ENCODE data around the gene DCD. TPM values are rescaled to one million over a fixed set of nuclear protein-coding genes. Genes with fewer than 3 reads are reported as not detected.
"Not testable (repeated sequence)": the region's sequence is repeated elsewhere in the genome, so short reads cannot be mapped to it uniquely, and the experiment has no call there.

Gene DCD
- total and polyA plus RNA-seq, 4 donors, result not detected

GRCh38 chr12:54641554-54641953 is 6.6 kb downstream of the DCD start:
- DNase-seq, result no peak
- no peak for ATAC-seq (ENCODE audit: low FRiP score)
- Histone ChIP-seq H3K4me1 (ENCODE audit: control insufficient read depth in 1 of 2, insufficient read depth in 2 of 2, low read length in 2 of 2) (no peaks in the 10 kb centered on the region), H3K9me3 (ENCODE audit: control insufficient read depth, low read length) (peaks cover 1% of the 10 kb centered on the region), H3K36me3 (ENCODE audit: control insufficient read depth in 1 of 2, insufficient read depth in 2 of 2, low read length in 1 of 2) (no peaks in the 10 kb centered on the region), H3K27ac (ENCODE audit: low read depth in 1 of 2, low read length in 2 of 2) (no peak overlapping the region), H3K27me3 (ENCODE audit: control insufficient read depth in 1 of 2, insufficient read depth in 2 of 2, low read length in 1 of 2) (no peaks in the 10 kb centered on the region), H3K4me3 (ENCODE audit: low read length in 2 of 2) (no peak overlapping the region)
- 93 to 95% methylated on average over 1 of the region's 1 CpG for WGBS, 2 donors
- intact Hi-C loops (cut with DNase I), result no loop called here

DNA sequence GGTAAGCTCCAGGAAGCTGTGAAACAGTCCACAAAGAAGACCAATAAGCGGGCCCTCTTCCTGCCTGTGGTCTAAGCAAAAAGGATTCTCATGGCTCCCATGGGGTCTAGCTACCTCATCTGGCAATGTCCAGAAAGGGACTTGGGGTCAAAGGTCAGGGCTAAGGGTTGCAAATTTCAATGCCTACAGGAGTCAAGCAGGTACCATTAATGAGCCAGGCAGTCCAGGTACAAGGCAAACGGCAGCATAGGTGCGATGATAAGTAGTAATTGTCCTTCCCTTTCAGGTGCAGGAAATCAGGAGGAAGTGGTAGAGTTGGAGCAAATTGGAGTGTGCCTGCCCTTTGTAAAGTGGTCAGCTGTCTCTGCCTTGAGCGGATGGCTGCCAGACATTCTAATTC is 7.1 kb downstream of the DCD start:
- DNase-seq (no peak), ATAC-seq (ENCODE audit: low FRiP score) (no peak)
- Histone ChIP-seq H3K4me3 (ENCODE audit: low read length in 2 of 2) (no peak overlapping the region), H3K9me3 (ENCODE audit: control insufficient read depth, low read length) (peaks cover 1% of the 10 kb centered on the region), H3K27ac (ENCODE audit: low read depth in 1 of 2, low read length in 2 of 2) (no peak overlapping the region), H3K27me3 (ENCODE audit: control insufficient read depth in 1 of 2, insufficient read depth in 2 of 2, low read length in 1 of 2) (no peaks in the 10 kb centered on the region), H3K4me1 (ENCODE audit: control insufficient read depth in 1 of 2, insufficient read depth in 2 of 2, low read length in 2 of 2) (no peaks in the 10 kb centered on the region), H3K36me3 (ENCODE audit: control insufficient read depth in 1 of 2, insufficient read depth in 2 of 2, low read length in 1 of 2) (no peaks in the 10 kb centered on the region)
- intact Hi-C loops (cut with DNase I), result no loop called here
- 92 to 95% methylated on average over 4 of the region's 4 CpGs for WGBS, 2 donors

- ATAC-seq (ENCODE audit: low FRiP score); H3K4me1 ChIP-seq (ENCODE audit: control insufficient read depth in 1 of 2, insufficient read depth in 2 of 2, low read length in 2 of 2); H3K27ac ChIP-seq (ENCODE audit: low read depth in 1 of 2, low read length in 2 of 2); DNase-seq; H3K27me3 ChIP-seq (ENCODE audit: control insufficient read depth in 1 of 2, insufficient read depth in 2 of 2, low read length in 1 of 2); H3K9me3 ChIP-seq (ENCODE audit: control insufficient read depth, low read length); intact Hi-C loops (cut with DNase I); H3K36me3 ChIP-seq (ENCODE audit: control insufficient read depth in 1 of 2, insufficient read depth in 2 of 2, low read length in 1 of 2); H3K4me3 ChIP-seq (ENCODE audit: low read length in 2 of 2): not testable (repeated sequence)
- WGBS, 2 donors, result 94 to 98% methylated on average over 2 of the region's 2 CpGs
Observed at GRCh38 chr12:54639112-54639511, 9.1 kb downstream of the DCD start.

DNA sequence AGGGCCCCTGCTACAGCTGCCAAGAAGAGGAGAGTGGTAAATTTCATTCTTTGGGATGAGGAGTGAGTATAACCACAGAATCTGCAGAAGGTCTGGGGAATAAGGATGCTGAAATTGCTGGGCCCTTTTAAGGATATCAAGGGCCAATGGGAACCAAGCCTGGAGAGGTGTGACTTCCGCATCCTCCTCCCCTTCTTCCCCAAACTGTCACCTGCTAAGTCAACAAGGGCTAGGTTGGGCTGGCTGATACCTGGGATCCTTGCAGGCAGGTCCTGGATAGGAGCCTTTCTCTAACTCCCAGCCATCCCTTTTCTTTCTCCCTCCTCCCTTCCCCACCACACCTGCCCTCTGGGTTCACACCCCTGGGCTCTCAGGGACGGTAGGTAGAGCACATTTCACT is 13.4 kb downstream of the DCD start, which contains the start of gene LACRT:
TSS of gene LACRT (minus strand) at position 101 of the 400 bp plus-strand sequence. CDS start at position 47, 54 bp downstream.
- intact Hi-C loops (cut with DNase I), result no loop called here
- no peak within 1 kb of the TSS for H3K27ac ChIP-seq (ENCODE audit: low read depth in 1 of 2, low read length in 2 of 2)
- no peak for DNase-seq
- H3K36me3 ChIP-seq (ENCODE audit: control insufficient read depth in 1 of 2, insufficient read depth in 2 of 2, low read length in 1 of 2), result no peaks in the 10 kb centered on the region
- WGBS, 2 donors, result 69 to 79% methylated on average over 2 of the region's 2 CpGs
- H3K4me3 ChIP-seq (ENCODE audit: low read length in 2 of 2), result no peak within 1 kb of the TSS
- H3K4me1 ChIP-seq (ENCODE audit: control insufficient read depth in 1 of 2, insufficient read depth in 2 of 2, low read length in 2 of 2), result no peaks in the 10 kb centered on the region
- peaks cover 1% of the 10 kb centered on the region for H3K9me3 ChIP-seq (ENCODE audit: control insufficient read depth, low read length)
- H3K27me3 ChIP-seq (ENCODE audit: control insufficient read depth in 1 of 2, insufficient read depth in 2 of 2, low read length in 1 of 2), result no peaks in the 10 kb centered on the region
- no peak for ATAC-seq (ENCODE audit: low FRiP score)

DNA sequence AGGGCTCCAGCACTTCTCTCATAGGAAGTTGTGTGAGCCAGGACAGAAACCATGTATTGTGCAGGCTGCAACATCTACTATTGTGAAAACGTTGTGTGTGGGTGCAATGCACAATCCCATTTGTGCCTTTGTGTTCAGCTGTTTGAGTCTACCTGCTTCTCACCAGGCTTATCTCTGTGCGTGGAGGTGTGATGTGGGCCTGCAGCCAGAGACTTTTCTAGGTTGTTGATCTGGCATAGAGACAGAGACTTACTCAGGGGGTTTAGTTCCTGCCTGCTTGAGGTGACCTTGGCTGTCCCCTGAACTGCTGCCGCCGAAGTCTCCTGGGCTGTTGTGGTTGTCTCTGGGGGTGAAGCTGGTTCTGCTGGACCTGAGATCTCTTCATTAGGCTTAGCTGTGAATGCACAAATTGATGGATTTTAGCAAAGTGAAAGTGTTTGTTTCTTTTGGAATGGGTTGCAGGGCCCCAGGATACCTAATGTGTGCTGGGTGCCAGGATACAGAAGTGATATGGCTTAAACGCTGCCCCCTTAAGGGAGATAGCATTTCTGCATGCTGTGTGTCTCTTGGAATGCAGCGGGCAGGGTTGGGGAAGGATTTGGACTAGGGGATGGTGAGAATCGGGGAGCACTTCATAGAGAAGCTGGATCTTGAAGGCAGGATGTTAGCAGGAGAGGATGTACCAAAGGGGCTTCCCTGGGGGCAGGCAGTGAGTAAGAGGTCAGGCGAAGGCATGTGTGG is 16.0 kb downstream of the DCD start:
- no peaks in the 10 kb centered on the region for H3K4me1 ChIP-seq (ENCODE audit: control insufficient read depth in 1 of 2, insufficient read depth in 2 of 2, low read length in 2 of 2)
- H3K27ac ChIP-seq (ENCODE audit: low read depth in 1 of 2, low read length in 2 of 2), result no peak overlapping the region
- H3K27me3 ChIP-seq (ENCODE audit: control insufficient read depth in 1 of 2, insufficient read depth in 2 of 2, low read length in 1 of 2), result no peaks in the 10 kb centered on the region
- DNase-seq (no peak), ATAC-seq (ENCODE audit: low FRiP score) (no peak)
- no peak overlapping the region for H3K4me3 ChIP-seq (ENCODE audit: low read length in 2 of 2)
- WGBS, 2 donors, result 43 to 51% methylated on average over 8 of the region's 8 CpGs
- intact Hi-C loops (cut with DNase I), result no loop called here
- no peaks in the 10 kb centered on the region for H3K36me3 ChIP-seq (ENCODE audit: control insufficient read depth in 1 of 2, insufficient read depth in 2 of 2, low read length in 1 of 2)
- no peaks in the 10 kb centered on the region for H3K9me3 ChIP-seq (ENCODE audit: control insufficient read depth, low read length)

DNA sequence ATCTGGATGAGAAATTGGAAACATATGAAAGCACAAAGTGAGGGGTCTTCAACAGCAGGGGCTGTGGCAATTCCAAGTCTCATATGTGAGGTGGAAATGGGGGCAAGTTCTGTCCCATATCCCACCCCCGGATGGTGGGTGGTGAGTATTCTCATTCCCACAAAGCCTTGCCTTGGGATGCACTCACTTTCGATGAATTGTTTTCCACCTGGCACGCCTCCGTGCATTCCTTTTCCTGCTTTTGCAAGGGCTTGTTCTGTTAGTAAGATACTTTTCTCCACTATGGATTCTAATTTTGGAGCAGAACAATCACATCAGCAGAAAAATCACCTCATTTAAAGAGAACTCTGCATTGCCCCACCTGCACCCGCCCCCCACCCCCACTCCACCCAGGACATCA is 16.6 kb downstream of the DCD start:
- intact Hi-C loops (cut with DNase I), result no loop called here
- no peaks in the 10 kb centered on the region for H3K27me3 ChIP-seq (ENCODE audit: control insufficient read depth in 1 of 2, insufficient read depth in 2 of 2, low read length in 1 of 2)
- no peaks in the 10 kb centered on the region for H3K36me3 ChIP-seq (ENCODE audit: control insufficient read depth in 1 of 2, insufficient read depth in 2 of 2, low read length in 1 of 2)
- no peak overlapping the region for H3K27ac ChIP-seq (ENCODE audit: low read depth in 1 of 2, low read length in 2 of 2)
- 69 to 71% methylated on average over 5 of the region's 5 CpGs for WGBS, 2 donors
- no peaks in the 10 kb centered on the region for H3K4me1 ChIP-seq (ENCODE audit: control insufficient read depth in 1 of 2, insufficient read depth in 2 of 2, low read length in 2 of 2)
- no peak for ATAC-seq (ENCODE audit: low FRiP score)
- H3K9me3 ChIP-seq (ENCODE audit: control insufficient read depth, low read length), result no peaks in the 10 kb centered on the region
- no peak overlapping the region for H3K4me3 ChIP-seq (ENCODE audit: low read length in 2 of 2)
- no peak for DNase-seq

- Histone ChIP-seq H3K27ac (ENCODE audit: low read depth in 1 of 2, low read length in 2 of 2) (no peak overlapping the region), H3K27me3 (ENCODE audit: control insufficient read depth in 1 of 2, insufficient read depth in 2 of 2, low read length in 1 of 2) (peaks cover 0 to 3% of the 10 kb centered on the region in 2 donors), H3K4me3 (ENCODE audit: low read length in 2 of 2) (no peak overlapping the region), H3K4me1 (ENCODE audit: control insufficient read depth in 1 of 2, insufficient read depth in 2 of 2, low read length in 2 of 2) (no peaks in the 10 kb centered on the region), H3K9me3 (ENCODE audit: control insufficient read depth, low read length) (peaks cover 1% of the 10 kb centered on the region), H3K36me3 (ENCODE audit: control insufficient read depth in 1 of 2, insufficient read depth in 2 of 2, low read length in 1 of 2) (no peaks in the 10 kb centered on the region)
- DNase-seq (no peak), ATAC-seq (ENCODE audit: low FRiP score) (no peak)
- 88 to 89% methylated on average over 2 of the region's 2 CpGs for WGBS, 2 donors
- intact Hi-C loops (cut with DNase I), result no loop called here
Observed at GRCh38 chr12:54629925-54630324, 18.2 kb downstream of the DCD start.

- Histone ChIP-seq H3K4me1 (ENCODE audit: control insufficient read depth in 1 of 2, insufficient read depth in 2 of 2, low read length in 2 of 2) (no peaks in the 10 kb centered on the region), H3K9me3 (ENCODE audit: control insufficient read depth, low read length) (peaks cover 1% of the 10 kb centered on the region), H3K27me3 (ENCODE audit: control insufficient read depth in 1 of 2, insufficient read depth in 2 of 2, low read length in 1 of 2) (peaks cover 0 to 3% of the 10 kb centered on the region in 2 donors), H3K27ac (ENCODE audit: low read depth in 1 of 2, low read length in 2 of 2) (no peak overlapping the region), H3K4me3 (ENCODE audit: low read length in 2 of 2) (no peak overlapping the region), H3K36me3 (ENCODE audit: control insufficient read depth in 1 of 2, insufficient read depth in 2 of 2, low read length in 1 of 2) (no peaks in the 10 kb centered on the region)
- intact Hi-C loops (cut with DNase I), result no loop called here
- DNase-seq, result no peak
- 85 to 94% methylated on average over 3 of the region's 3 CpGs for WGBS, 2 donors
- no peak for ATAC-seq (ENCODE audit: low FRiP score)
Observed at GRCh38 chr12:54628186-54628846, 19.8 kb downstream of the DCD start.

DNA sequence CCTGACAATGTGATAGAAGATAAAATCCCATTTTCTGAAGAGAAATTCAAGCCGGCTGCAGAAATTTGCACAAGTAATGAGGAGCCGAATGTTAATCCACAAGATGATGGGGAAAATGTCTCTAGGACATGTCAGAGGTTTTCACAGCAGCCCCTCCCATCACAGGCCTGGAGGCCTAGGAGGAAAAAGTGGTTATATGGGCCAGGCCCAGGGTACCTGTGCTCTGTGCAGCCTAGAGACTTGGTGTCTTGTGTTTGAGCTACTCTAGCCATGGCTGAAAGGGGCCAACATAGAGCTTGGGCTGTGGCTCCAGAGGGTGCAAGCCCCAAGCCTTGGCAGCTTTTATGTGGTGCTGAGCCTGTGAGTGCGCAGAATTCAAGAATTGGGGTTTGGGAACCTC is 20.9 kb downstream of the DCD start:
- Histone ChIP-seq H3K27ac (ENCODE audit: low read depth in 1 of 2, low read length in 2 of 2) (no peak overlapping the region), H3K9me3 (ENCODE audit: control insufficient read depth, low read length) (peaks cover 1% of the 10 kb centered on the region), H3K27me3 (ENCODE audit: control insufficient read depth in 1 of 2, insufficient read depth in 2 of 2, low read length in 1 of 2) (peaks cover 0 to 3% of the 10 kb centered on the region in 2 donors), H3K4me3 (ENCODE audit: low read length in 2 of 2) (no peak overlapping the region), H3K4me1 (ENCODE audit: control insufficient read depth in 1 of 2, insufficient read depth in 2 of 2, low read length in 2 of 2) (no peaks in the 10 kb centered on the region), H3K36me3 (ENCODE audit: control insufficient read depth in 1 of 2, insufficient read depth in 2 of 2, low read length in 1 of 2) (no peaks in the 10 kb centered on the region)
- DNase-seq (no peak), ATAC-seq (ENCODE audit: low FRiP score) (no peak)
- intact Hi-C loops (cut with DNase I), result no loop called here
- WGBS, 2 donors, result 87 to 89% methylated on average over 3 of the region's 3 CpGs
